GM19238 (cell line): ENCODE results near the gene HMCN1.
"Not testable (repeated sequence)": the region's sequence is repeated elsewhere in the genome, so short reads cannot be mapped to it uniquely, and the experiment has no call there.

ENCODE experiments used
- DNase-seq: peaks from one replicate; pipeline ENCODE4 v3.0.0; 2011; ENCODE audit warnings: low spot score; ENCODE audit not compliant: insufficient read length

HMCN1 gene

DNA sequence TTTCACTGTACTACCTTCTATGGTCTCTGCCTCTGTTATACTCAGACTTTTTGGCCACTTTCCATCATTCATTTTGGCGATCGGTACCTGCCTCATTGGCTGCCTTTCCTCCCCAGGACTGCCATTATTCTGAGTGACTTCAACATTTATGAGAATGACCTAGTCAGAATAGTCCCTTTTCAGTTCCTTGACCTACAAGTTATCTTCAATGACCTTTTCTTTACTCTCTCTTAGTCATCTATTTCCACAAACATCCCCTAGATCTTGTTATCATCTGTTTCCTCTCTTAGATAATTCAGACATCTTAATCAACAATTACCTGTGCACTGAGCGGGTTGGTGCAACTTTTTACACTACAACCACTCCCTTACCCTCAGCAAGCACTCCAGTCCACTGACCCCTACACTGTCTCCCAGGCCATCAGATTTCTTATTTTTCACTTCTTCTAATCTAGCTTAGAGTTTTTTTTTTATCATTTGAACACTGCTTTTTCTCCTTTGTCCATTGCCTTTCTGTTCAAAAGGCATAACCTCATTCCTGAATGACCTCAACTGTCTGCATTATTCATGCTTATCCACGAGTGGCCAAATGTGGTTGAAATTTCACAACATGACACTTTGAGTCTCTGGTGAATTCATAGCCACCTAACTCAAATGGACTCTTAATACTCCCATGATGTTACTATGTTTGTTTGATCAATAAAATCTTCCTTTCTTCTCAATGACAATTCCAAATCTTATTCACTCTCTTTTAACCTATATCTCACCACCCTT is 112.7 kb downstream of the HMCN1 start:
- DNase-seq, result no peak

DNA sequence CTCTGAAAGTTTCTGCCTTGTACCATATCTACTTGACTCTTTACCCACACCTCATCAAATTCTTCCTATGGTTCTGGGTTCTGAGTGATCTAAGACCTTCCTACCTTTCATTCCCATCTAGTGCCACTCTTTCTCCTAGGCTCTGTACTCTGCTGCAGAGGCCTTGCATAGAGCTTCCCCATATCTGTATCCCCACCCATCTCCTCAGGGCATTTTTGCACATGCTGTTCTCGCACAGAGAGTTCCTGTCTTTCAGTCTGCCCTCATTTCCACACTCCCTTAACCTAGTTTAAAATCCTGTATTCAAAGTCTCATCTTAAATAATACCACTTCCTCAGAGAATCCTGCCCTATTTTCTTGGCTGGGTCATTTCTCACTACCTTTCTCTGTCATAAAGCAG is 114.8 kb downstream of the HMCN1 start:
- no peak for DNase-seq

DNA sequence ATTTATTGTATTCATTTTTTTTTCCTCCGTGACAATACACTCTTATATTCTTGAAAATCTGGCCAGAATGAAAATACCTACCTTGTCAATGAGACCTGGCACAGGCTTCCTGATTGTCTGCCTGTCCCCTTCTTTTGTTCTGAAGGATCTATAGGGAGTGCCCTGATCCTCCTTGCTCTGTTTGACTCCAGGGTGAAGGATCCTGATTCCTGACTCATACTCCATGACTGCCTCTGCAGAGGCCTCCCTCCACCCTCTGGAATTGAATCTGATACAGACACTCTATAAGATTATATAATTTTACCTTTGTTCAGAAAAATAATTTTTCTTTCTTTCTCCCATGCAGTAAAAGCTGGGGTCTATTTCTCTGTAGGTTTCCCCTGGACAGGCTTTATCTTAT is 116.2 kb downstream of the HMCN1 start:
- DNase-seq, result no peak

DNA sequence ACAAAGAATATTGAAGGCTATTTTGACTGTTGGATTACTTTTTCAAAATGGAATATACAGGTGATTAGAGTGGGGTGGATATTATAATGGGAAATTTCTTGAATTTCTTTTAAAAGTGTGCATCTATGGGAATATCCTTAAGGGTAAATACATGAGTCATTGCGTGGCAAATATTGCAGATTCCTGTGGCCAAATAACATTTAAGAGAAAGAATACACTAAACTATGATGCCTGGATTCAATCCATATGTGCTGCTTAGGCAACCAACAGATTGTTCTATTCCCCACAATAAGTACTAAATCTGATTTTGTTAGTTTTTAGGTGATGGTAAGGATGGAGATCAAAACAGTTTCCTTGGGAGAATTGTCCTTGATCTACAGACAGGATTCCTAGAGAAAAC is 119.5 kb downstream of the HMCN1 start:
- DNase-seq, result no peak

DNA sequence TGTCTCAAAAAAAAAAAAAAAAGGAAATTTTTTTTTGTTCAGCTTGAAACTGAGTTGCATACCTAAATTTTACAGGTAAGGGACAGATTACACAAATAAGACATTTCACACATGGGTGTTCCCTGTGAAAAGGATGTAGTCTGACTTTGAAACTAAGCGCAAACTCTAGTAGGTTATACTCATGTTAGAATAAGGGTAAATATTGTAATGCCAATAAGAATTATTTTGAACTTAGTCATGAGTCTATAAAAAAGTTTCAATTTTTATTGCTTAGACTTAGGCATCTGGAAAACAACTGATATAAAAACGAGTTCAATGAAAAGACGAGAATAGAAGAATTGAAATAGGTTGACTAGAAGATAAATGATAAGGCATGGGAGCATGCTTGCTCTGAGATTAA is 122.3 kb downstream of the HMCN1 start:
- DNase-seq, result no peak

DNA sequence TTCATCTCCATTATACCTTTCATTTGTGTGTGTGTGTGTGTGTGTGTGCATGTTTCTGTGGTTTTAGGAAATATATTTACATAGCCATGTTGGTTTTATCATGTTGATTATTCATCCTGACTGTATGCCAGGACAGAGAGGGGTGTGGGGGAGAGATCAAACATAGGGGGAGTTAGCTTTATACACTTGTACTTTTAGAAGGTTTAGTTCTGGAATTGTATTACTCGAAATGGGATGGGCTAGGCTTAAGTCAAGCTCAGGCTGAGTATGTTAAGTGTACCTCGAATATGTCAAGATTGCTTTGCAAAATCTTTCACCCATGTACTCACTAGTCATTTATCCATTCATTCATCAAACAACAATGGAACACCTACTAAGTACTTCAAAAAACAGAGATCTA is 123.3 kb downstream of the HMCN1 start:
- DNase-seq, result no peak

DNA sequence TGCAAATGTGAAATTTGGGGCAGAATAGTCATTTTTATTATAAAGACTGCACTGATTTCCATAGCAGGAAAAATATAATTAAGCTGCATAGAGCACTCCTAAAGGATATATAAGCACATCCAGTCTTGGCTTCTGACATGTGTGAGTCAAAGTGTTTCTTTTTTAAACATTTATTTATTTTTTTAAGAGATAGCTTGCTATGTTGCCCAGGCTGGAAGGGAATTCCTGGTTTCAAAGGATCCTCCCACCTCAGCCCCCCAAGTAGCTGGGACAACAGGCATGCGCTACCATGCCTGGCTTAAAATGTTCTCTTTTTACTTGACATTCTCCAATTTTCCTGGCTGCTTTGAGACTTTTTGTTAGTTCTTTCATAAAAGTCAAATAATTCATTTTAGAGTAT is 126.1 kb downstream of the HMCN1 start:
- no peak for DNase-seq

DNA sequence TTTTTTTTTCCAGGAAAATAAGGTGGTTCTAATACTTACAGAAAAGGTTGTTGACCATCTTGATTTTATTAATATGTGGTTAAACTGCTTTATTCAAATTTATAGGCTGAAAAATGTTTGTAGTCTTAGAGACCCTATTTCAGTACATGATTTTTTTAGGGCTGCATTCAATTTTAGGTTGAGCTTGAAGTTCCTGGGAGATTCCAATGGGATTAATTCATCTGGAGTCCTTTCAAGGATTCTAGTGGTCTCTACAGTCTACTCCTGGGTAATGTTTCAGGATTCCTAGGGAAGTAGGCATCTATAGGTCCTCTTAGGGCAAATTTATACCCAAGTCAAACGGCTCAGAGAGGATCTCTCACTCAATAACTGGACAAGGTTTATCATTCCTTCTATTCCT is 126.7 kb downstream of the HMCN1 start:
- no peak for DNase-seq

DNA sequence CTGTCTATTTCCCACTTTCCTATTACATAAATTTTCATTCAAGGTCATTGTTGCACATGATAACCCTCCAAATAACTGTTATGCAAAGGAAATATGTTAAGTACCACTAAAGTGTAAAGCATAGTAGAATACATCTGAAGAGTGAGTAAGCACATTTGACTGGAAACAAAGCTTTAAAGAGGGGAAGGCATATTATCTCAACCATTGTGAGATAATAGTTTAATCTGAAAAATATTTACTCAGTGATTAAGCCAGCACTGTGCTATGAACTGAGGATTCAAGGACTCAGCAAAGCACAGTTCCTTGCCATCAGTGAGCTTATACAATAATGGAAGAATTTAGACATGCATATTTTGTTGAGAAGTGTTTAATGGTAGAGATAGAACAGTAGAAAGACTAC is 127.4 kb downstream of the HMCN1 start:
- DNase-seq, result no peak

DNA sequence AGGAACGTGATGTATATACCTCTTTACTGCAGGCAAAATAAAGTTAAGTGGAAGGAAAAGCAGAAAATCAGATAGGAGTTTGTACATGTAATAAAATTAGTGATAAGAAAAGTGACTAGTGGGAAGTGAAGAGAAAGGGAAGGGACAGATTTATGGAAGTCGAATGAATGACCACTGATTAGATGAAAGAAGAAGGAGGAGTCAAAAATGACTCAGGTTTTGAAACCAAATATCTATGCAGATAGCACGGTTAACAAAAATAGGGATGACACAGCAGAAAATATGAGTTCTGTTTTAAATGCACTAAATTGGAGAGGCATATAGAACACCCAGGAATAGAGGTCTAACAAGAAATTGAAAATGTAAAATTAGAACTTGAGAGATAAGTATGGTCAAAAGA is 128.0 kb downstream of the HMCN1 start:
- DNase-seq, result no peak

DNA sequence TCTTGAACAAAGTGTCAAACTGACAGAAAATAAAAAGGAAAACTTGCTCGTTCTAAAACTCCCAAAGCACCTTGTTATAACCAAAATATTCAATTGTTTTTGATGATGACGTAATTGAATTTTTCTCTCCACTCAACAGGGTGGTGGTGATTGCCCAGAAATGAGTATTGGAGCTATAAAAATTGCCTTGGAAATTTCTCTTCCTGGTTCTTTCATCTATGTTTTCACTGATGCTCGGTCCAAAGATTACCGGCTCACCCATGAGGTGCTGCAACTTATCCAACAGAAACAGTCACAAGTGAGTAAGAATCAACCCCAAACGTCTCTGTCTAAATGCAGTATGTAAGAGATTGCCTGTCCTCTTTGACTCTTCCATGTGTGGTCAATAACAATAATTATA is 130.1 kb downstream of the HMCN1 start:
- no peak for DNase-seq

DNA sequence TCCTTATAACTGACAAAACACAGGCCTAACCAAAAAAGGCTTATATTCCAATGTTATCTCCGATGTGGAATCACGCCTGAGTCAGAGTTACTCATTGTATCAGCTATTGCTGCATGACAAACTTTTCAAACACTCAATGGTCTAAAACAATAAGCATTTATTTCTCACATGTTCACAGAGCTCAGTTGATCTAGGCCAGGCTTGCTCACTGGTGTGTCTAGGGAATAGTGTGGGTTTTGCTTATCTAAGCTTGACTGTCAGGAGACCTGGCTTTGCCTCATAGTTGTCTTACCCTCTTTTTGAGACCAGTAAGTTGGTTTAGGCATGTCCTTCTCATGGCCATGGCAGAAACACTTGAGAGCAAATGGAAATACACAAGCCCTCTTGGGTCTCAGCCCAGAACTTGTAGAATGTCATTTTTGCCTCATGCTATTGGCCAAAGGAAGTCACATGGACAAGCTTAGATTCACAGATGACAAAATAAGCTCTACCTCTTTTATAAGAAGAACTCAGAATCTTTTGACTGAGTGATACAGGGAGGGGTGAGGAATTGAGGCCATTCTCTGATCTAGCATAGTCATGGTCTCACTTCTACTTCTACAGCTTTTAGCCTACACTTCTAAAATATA is 130.8 kb downstream of the HMCN1 start:
- DNase-seq, result no peak

DNA sequence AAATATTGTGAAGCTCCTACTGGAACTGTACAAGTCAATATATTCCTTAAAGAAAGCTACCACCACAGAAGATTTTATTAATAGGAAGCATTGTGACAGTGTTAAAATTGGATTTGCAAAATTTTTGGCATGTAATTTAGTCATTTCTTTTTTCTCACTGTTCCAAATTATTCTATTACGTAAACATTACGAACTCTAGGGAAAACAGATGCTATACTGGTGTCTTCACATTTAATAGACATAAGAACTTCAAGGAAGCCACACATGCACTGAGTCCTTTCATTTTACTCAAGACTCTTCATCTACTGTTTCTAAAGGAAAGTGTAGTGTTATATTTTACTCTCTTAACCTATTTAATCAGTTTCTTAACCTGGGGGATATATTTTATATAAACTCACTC is 135.4 kb downstream of the HMCN1 start:
- DNase-seq, result no peak

DNA sequence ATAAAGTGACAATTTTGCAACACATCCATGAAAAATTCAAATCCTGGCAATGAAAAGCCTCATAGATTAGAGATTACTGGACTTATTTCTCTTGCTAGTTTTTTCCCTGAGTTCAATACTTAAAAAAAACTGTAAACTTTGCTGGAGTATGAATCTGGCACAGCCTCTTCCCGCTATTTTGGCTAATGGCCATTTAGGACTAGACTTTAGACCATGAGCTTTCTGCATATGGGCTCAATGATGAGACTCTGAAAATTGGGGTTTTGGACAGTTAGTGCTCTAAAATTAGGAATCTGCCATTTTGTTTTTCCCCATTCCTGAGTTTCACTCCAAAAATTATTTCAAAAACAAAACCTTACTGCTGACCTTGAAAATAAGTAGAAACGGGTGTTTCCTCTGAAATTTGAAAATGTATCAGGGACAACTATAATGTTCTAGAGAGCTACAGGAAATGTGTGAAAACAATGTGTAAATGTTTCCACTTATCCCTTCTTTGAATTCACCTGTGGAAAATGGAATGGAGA is 137.5 kb downstream of the HMCN1 start:
- no peak for DNase-seq

DNA sequence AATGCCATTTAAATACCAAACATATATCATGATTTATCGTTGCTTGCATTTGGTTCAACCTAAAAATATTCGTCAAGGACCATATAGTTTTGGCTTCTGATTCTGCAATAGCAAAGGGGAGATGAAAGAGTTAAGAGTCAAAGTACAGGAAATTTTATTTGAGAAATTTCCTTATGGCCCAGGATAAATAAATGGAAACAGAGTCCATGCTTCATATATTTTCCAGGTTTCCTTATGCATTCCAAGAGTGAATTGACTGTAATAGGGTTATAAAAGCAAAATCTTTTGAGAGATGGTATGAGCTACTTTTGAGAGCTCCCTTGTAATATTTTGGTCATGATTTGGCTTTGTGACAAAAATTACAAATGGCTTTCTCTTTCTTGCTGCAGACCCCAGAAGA is 140.1 kb downstream of the HMCN1 start:
- DNase-seq, result no peak

DNA sequence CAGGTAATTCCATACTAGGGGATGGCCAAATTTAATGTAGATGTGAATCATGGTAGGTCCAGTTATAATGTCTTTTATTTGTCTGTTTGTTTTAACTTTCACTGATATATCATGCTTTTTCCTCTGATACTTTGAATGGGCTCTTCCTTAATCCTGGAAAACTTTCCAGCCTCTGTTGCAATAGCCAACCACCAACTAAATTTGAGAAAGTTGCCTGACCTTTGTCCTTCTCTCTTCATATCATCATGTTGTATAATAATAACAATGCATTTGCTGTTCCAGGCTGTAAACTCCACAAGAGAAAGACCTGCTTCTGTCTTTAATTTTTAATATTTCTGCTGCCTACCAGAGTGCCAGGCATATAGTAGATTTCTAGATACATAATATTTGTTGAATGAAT is 146.1 kb downstream of the HMCN1 start:
- no peak for DNase-seq

DNA sequence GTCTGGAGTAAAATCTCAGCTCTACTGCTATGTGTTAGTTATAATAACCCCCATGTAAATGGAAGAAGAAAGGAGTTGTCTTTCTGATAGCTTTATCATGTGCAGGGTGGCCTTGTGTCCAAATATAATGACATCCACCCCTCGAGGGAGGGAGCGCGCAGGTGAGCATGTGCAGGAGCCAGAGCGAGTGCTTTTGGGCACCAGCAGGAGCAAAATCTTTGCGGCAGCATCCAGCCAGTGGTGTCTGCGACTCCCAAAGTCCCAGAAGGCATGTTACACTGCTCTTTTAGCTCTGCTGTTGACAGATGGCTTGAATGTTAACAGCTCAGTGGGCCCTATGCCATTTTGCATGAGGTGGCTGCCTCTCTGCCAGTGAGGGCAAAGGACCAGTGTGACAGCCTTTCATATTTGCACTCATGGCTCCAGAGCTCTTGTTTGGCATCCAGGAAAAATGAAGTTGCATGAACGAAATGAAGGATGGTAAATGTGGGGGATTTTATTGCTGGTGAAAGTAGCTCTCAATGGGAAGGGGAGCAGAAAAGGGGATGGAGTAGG is 146.7 kb downstream of the HMCN1 start:
- DNase-seq, result no peak

DNA sequence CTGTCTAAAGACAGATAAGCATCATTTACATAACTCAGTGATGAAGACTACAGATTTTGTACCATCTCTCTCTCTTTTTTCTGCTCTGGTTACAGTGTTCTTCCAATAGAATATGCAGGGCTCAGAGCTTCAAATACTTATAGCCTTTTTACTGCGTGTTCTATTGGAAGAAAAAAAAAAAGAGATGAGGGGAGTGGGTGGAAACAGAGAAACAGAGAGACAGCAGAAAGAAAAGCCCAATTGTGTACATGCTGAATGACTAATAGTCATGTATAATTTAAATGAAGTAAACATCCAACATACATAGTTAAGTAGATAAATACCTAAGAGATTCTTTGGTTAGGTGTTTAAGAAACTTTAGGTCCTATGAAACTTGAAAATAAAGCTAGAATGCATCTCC is 151.9 kb downstream of the HMCN1 start:
- DNase-seq, result no peak

DNA sequence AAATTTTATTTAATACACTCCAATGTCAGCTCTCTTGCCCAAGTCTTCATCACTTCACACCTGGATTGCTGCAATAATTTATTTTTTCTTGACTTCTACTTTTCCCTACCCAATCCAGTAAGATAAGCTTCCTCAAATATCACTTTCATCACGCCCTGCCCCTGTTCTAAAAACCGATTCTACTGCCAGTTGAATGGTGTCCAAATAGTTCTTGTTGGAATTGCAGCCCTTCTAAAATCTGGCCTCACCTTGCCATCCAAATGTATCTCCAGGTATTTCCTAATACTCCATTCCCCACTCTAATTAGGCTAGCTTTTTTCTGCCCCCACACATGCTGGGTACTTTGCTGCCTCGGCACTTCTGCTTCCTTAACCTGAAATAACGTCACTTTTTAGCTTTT is 152.5 kb downstream of the HMCN1 start:
- DNase-seq, result no peak

DNA sequence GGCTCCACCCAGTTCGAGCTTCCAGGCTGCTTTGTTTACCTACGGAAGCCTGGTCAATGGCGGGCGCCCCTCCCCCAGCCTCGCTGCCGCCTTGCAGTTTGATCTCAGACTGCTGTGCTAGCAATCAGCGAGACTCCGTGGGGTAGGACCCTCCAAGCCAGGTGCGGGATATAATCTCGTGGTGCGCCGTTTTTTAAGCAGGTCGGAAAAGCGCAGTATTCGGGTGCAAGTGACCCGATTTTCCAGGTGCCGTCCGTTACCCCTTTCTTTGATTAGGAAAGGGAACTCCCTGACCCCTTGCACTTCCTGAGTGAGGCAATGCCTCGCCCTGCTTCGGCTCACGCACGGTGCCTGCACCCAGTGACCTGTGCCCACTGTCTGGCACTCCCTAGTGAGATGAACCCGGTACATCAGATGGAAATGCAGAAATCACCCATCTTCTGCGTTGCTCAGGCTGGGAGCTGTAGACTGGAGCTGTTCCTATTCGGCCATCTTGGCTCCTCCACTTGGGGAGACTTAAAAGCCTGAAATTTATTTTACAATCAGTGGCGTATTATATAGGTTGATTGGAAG is 158.7 kb downstream of the HMCN1 start:
- DNase-seq, result not testable (repeated sequence)

DNA sequence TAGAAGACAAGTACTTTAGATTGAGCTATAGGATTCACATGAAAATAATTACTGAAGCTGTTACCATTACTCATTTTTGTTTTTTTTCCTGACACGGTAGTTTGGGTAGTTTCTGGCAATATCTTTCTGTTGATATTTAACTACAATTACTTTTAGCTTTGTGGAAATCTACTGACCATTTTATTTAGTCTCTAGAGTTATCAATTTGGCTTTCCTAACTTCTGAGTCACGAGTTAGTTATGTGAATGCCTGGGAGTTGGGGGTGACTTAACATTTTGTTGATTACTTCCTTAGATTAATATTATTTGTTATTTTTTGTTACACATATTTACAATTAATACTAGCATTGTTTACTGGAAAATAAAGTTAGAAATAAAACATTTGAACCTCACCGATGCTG is 160.6 kb downstream of the HMCN1 start:
- DNase-seq, result no peak

DNA sequence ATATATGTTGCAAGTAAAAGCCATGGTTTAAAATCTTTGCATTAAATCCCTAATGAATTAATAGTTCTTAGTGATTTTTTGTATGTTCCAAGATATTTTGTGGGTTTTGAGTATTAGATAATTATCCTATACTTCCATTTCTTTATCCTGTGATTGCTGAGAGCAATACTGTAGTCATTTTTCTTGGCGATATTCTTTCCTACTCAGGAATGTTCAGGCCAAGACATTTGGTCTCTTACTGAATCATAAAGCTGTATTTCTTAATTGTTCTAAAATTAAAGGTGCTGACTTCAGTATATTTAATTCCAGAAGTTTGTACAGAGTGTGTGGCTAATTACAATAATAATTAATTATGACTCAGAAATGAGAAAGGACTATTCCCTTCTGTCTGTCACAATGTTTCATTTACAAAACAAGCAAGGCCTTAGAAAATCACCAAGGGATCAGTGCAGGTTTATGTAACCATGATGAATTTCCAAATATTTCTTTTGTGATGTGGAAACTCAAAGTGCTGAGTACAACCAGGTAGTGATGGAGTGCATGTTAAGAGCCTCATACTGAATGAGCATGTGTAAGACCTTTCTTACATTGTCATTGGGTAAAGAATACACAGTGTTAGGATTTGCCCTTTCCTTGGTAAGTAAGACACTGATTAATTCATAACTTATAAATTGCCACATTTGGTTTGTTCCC is 161.2 kb downstream of the HMCN1 start:
- DNase-seq, result no peak
